HEK293 (cell line): ENCODE results near the gene KCNIP4.

Experiments used
- CTCF ChIA-PET: fragments of 350-600 bp; formaldehyde crosslinking; extraction: SDS; loops from one replicate; lab custom pipeline; 2021; ENCODE audit warnings: antibody characterized with exemption; lab: Yijun Ruan, JAX
- POLR2A ChIA-PET: fragments of 300-600 bp; formaldehyde crosslinking; extraction: SDS; loops from one replicate; lab custom pipeline; 2020; ENCODE audit warnings: antibody characterized with exemption, inconsistent platforms; lab: Yijun Ruan, JAX
- H3K27ac ChIP-seq: fragments of 200-500 bp; sonication (Bioruptor generic); 2 replicates; pipeline ENCODE4 v1.5.1; 2014; ENCODE audit warnings: low read depth, low read length, control low read depth, inconsistent platforms; ENCODE audit errors: extremely low read depth
- H3K36me3 ChIP-seq, 2 experiments: fragments of 200-500 bp in 1 of 2; sonication (Bioruptor generic) in 1 of 2; 1 replicate in 1 of 2; 2 replicates in 1 of 2; pipeline ENCODE4 v1.5.1; 2014 to 2017; ENCODE audit warnings: inconsistent platforms in 2 of 2, low read length in 2 of 2; ENCODE audit not compliant: control insufficient read depth in 2 of 2, insufficient read depth in 1 of 2
- H3K4me1 ChIP-seq: fragments of 200-500 bp; sonication (Bioruptor generic); 2 replicates; pipeline ENCODE4 v1.5.1; 2014; ENCODE audit warnings: mild to moderate bottlenecking, low read length, inconsistent platforms; ENCODE audit not compliant: control insufficient read depth, insufficient read depth
- H3K4me3 ChIP-seq: 2 replicates; pipeline ENCODE4 v1.5.1; 2011; ENCODE audit warnings: low read depth, mild to moderate bottlenecking, control low read depth, low read length, moderate library complexity
- H3K9me3 ChIP-seq: fragments of 200-500 bp; sonication (Bioruptor generic); 2 replicates; pipeline ENCODE4 v1.5.1; 2014; ENCODE audit warnings: low read depth, low read length, inconsistent platforms; ENCODE audit not compliant: control insufficient read depth, insufficient read depth
- BCL11B ChIP-seq: fragments of 450-650 bp; formaldehyde crosslinking; IDR thresholded peaks from 2 replicates; pipeline ENCODE4 v1.5.1; 2016; ENCODE audit warnings: low read depth, missing biosample characterization, missing genetic modification characterization
- GLI2 ChIP-seq: fragments of 450-650 bp; formaldehyde crosslinking; IDR thresholded peaks from 2 replicates; pipeline ENCODE4; 2017; ENCODE audit warnings: missing biosample characterization, missing genetic modification characterization, low read depth, borderline replicate concordance
- HOXA7 ChIP-seq: sonication (generic); formaldehyde crosslinking; IDR thresholded peaks from 2 replicates; pipeline ENCODE4 v1.8.1; 2022; ENCODE audit warnings: missing genetic modification reagents, borderline replicate concordance
- SALL2 ChIP-seq: fragments of 450-650 bp; formaldehyde crosslinking; IDR thresholded peaks from 2 replicates; pipeline ENCODE4 v1.5.0; 2017; ENCODE audit warnings: missing biosample characterization, mild to moderate bottlenecking, missing genetic modification characterization, borderline replicate concordance
- ZNF133 ChIP-seq: fragments of 450-650 bp; formaldehyde crosslinking; IDR thresholded peaks from 2 replicates; pipeline ENCODE4 v1.5.1; 2016; ENCODE audit warnings: missing biosample characterization, missing genetic modification characterization
- ZNF350 ChIP-seq: fragments of 450-650 bp; formaldehyde crosslinking; IDR thresholded peaks from 2 replicates; pipeline ENCODE4 v1.5.0; 2017; ENCODE audit warnings: missing biosample characterization, mild to moderate bottlenecking, missing genetic modification characterization
- ZNF426 ChIP-seq: fragments of 450-650 bp; formaldehyde crosslinking; IDR thresholded peaks from 2 replicates; pipeline ENCODE4 v1.5.1; 2017; ENCODE audit warnings: missing biosample characterization, missing genetic modification characterization, mild to moderate bottlenecking, inconsistent platforms, moderate library complexity
- ZNF596 ChIP-seq: fragments of 450-650 bp; IDR thresholded peaks from 2 replicates; pipeline ENCODE4 v1.5.0; 2018; ENCODE audit warnings: missing biosample characterization, mild to moderate bottlenecking, missing genetic modification characterization, moderate library complexity
- ZNF664 ChIP-seq: fragments of 450-650 bp; formaldehyde crosslinking; IDR thresholded peaks from 2 replicates; pipeline ENCODE4 v1.5.1; 2016; ENCODE audit warnings: missing biosample characterization, missing genetic modification characterization
- ZNF785 ChIP-seq: fragments of 450-650 bp; formaldehyde crosslinking; IDR thresholded peaks from 2 replicates; pipeline ENCODE4 v1.5.1; 2016; ENCODE audit warnings: missing biosample characterization, missing genetic modification characterization
- ZNF843 ChIP-seq: fragments of 450-650 bp; formaldehyde crosslinking; IDR thresholded peaks from 2 replicates; pipeline ENCODE4 v1.5.1; 2016; ENCODE audit warnings: missing biosample characterization, missing genetic modification characterization
- TF ChIP-seq, protein P1 (sequence below): fragments of 450-650 bp; formaldehyde crosslinking; conservative IDR thresholded peaks from 2 replicates; pipeline ENCODE4 v1.5.1; 2016; ENCODE audit warnings: low read depth, missing biosample characterization, missing genetic modification characterization
- TF ChIP-seq, protein P2 (sequence below): fragments of 450-650 bp; formaldehyde crosslinking; IDR thresholded peaks from 2 replicates; pipeline ENCODE4 v1.5.1; 2016; ENCODE audit warnings: missing biosample characterization, missing genetic modification characterization, borderline replicate concordance
- TF ChIP-seq, protein P3 (sequence below): fragments of 450-650 bp; formaldehyde crosslinking; IDR thresholded peaks from 2 replicates; pipeline ENCODE4 v1.5.1; 2016; ENCODE audit warnings: missing biosample characterization, missing genetic modification characterization
- TF ChIP-seq, protein P4 (sequence below): fragments of 450-650 bp; formaldehyde crosslinking; IDR thresholded peaks from 2 replicates; pipeline ENCODE4 v1.5.1; 2016; ENCODE audit warnings: missing biosample characterization, missing genetic modification characterization, low read depth

KCNIP4 gene

DNA sequence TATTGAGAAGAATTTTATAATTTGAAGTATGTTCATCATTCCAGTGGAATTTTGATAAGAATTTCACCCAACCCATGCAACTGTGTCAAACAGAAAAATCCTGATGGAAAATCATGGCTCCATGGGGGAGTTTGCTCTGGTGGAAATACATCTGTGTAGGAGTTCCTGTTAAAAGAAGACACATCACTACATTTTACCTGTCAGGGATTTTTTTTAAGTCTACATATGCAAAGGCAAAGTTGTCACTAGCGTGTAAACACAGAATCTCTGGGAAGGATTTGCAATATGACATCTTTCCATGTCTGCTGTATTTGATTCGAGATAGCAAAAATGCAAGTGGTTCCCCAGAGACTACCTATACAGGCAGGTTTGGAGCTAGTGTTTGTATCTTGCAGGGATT is 581.0 kb downstream of the KCNIP4 start:
- H3K4me3 ChIP-seq: no peak overlapping the region
- no peak overlapping the region for H3K27ac ChIP-seq
- CTCF ChIA-PET: interaction anchor here (0.7 kb wide), 1 partner anchor 50 kb away, joined by 4 read pairs; no protein-coding TSS in a partner anchor
- no peaks in the 10 kb centered on the region for H3K36me3 ChIP-seq
- POLR2A ChIA-PET: no interaction called here
- TF ChIP-seq ZNF785 (no peak), GLI2 (tag by site-specific recombination) (no peak), BCL11B (tag by site-specific recombination) (no peak), ZNF596 (tag by site-specific recombination) (no peak), ZNF133 (tag by site-specific recombination) (no peak), ZNF426 (no peak), ZNF664 (tag by site-specific recombination) (no peak), ZNF843 (tag by site-specific recombination) (no peak), ZNF350 (tag by site-specific recombination) (no peak), SALL2 (tag by site-specific recombination) (no peak), HOXA7 (CRISPR knock-in tag) (no peak)
- TF ChIP-seq, protein P1, sequence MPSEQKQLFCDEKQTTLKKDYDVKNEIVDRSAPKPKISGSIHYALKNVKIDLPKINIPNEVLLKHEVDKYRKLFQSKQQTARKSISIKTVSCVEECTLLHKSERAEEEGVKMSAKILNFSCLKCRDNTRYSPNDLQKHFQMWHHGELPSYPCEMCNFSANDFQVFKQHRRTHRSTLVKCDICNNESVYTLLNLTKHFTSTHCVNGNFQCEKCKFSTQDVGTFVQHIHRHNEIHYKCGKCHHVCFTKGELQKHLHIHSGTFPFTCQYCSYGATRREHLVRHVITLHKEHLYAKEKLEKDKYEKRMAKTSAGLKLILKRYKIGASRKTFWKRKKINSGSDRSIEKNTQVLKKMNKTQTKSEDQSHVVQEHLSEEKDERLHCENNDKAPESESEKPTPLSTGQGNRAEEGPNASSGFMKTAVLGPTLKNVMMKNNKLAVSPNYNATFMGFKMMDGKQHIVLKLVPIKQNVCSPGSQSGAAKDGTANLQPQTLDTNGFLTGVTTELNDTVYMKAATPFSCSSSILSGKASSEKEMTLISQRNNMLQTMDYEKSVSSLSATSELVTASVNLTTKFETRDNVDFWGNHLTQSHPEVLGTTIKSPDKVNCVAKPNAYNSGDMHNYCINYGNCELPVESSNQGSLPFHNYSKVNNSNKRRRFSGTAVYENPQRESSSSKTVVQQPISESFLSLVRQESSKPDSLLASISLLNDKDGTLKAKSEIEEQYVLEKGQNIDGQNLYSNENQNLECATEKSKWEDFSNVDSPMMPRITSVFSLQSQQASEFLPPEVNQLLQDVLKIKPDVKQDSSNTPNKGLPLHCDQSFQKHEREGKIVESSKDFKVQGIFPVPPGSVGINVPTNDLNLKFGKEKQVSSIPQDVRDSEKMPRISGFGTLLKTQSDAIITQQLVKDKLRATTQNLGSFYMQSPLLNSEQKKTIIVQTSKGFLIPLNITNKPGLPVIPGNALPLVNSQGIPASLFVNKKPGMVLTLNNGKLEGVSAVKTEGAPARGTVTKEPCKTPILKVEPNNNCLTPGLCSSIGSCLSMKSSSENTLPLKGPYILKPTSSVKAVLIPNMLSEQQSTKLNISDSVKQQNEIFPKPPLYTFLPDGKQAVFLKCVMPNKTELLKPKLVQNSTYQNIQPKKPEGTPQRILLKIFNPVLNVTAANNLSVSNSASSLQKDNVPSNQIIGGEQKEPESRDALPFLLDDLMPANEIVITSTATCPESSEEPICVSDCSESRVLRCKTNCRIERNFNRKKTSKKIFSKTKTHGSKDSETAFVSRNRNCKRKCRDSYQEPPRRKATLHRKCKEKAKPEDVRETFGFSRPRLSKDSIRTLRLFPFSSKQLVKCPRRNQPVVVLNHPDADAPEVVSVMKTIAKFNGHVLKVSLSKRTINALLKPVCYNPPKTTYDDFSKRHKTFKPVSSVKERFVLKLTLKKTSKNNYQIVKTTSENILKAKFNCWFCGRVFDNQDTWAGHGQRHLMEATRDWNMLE (tag by site-specific recombination): no peak
- TF ChIP-seq, protein P2, sequence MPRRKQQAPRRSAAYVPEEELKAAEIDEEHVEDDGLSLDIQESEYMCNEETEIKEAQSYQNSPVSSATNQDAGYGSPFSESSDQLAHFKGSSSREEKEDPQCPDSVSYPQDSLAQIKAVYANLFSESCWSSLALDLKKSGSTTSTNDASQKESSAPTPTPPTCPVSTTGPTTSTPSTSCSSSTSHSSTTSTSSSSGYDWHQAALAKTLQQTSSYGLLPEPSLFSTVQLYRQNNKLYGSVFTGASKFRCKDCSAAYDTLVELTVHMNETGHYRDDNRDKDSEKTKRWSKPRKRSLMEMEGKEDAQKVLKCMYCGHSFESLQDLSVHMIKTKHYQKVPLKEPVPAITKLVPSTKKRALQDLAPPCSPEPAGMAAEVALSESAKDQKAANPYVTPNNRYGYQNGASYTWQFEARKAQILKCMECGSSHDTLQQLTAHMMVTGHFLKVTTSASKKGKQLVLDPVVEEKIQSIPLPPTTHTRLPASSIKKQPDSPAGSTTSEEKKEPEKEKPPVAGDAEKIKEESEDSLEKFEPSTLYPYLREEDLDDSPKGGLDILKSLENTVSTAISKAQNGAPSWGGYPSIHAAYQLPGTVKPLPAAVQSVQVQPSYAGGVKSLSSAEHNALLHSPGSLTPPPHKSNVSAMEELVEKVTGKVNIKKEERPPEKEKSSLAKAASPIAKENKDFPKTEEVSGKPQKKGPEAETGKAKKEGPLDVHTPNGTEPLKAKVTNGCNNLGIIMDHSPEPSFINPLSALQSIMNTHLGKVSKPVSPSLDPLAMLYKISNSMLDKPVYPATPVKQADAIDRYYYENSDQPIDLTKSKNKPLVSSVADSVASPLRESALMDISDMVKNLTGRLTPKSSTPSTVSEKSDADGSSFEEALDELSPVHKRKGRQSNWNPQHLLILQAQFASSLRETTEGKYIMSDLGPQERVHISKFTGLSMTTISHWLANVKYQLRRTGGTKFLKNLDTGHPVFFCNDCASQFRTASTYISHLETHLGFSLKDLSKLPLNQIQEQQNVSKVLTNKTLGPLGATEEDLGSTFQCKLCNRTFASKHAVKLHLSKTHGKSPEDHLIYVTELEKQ (tag by site-specific recombination): no peak
- TF ChIP-seq, protein P3, sequence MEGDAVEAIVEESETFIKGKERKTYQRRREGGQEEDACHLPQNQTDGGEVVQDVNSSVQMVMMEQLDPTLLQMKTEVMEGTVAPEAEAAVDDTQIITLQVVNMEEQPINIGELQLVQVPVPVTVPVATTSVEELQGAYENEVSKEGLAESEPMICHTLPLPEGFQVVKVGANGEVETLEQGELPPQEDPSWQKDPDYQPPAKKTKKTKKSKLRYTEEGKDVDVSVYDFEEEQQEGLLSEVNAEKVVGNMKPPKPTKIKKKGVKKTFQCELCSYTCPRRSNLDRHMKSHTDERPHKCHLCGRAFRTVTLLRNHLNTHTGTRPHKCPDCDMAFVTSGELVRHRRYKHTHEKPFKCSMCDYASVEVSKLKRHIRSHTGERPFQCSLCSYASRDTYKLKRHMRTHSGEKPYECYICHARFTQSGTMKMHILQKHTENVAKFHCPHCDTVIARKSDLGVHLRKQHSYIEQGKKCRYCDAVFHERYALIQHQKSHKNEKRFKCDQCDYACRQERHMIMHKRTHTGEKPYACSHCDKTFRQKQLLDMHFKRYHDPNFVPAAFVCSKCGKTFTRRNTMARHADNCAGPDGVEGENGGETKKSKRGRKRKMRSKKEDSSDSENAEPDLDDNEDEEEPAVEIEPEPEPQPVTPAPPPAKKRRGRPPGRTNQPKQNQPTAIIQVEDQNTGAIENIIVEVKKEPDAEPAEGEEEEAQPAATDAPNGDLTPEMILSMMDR (tag by site-specific recombination): no peak
- TF ChIP-seq, protein P4, sequence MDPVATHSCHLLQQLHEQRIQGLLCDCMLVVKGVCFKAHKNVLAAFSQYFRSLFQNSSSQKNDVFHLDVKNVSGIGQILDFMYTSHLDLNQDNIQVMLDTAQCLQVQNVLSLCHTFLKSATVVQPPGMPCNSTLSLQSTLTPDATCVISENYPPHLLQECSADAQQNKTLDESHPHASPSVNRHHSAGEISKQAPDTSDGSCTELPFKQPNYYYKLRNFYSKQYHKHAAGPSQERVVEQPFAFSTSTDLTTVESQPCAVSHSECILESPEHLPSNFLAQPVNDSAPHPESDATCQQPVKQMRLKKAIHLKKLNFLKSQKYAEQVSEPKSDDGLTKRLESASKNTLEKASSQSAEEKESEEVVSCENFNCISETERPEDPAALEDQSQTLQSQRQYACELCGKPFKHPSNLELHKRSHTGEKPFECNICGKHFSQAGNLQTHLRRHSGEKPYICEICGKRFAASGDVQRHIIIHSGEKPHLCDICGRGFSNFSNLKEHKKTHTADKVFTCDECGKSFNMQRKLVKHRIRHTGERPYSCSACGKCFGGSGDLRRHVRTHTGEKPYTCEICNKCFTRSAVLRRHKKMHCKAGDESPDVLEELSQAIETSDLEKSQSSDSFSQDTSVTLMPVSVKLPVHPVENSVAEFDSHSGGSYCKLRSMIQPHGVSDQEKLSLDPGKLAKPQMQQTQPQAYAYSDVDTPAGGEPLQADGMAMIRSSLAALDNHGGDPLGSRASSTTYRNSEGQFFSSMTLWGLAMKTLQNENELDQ: no peak
- H3K9me3 ChIP-seq: no peaks in the 10 kb centered on the region
- H3K4me1 ChIP-seq: no peaks in the 10 kb centered on the region
